ENCODE results near the gene FZD7.

DNA sequence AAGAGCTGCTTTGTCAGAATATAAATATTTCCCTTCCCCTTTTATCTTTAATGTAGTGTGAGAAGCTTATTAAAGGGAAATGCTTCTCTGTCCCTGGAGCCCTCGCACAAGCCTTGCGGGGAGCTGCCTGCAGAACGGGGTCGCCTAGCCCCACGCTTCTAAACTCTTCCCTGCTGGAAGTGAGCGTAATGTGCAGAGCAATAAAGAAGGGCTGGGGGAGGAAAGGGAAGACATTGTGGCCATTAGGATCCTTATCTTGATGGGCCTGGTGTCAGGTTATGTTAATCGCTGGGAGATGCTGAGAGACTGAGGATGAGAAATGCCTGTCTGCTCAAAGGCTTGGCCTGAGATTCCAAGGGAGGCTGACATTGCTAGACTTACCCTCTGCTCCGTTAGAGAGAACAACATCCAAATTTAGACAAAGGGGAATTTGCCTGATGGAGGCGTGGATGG, 18.9 kb upstream of the FZD7 start:
- TF ChIP-seq CTCF (IDR thresholded peaks at IDR 0.05) (no peak), EZH2 (IDR thresholded peaks at IDR 0.05; ENCODE audit: borderline replicate concordance, insufficient read depth, low read depth, low read length, poor library complexity, severe bottlenecking) (no peak)

Measured in B cell (primary cell).